Panc1 (cell line): ENCODE results near the gene ZACN. TPM values are rescaled to one million over a fixed set of nuclear protein-coding genes. Genes with fewer than 3 reads are reported as not detected.

ENCODE experiments used
- ATAC-seq: fragments of 200-7000 bp; cut with Tn5 transposase; 2 replicates; pipeline ENCODE4 v1.9.1; 2020; ENCODE audit warnings: mild to moderate bottlenecking, moderate library complexity
- Bru-seq: library from RNA; stranded (reverse); fragments of 400-500 nt; gene quantifications from one replicate; lab custom pipeline; 2021; lab: Mats Ljungman, UMichigan
- BruChase-seq, 2 experiments: library from RNA; stranded (reverse); fragments of 400-500 nt; gene quantifications; one replicate each; lab custom pipeline; 2021; lab: Mats Ljungman, UMichigan
- BruUV-seq: library from RNA; stranded (reverse); fragments of 400-500 nt; replicated peaks from 2 replicates; lab custom pipeline; 2021; lab: Mats Ljungman, UMichigan
- CTCF ChIA-PET: fragments of 300-600 bp; sonication (Branson Sonifier 250); formaldehyde crosslinking; loops from one replicate; lab custom pipeline; 2022; ENCODE audit warnings: antibody characterized with exemption; lab: Charles Lee
- POLR2A ChIA-PET: fragments of 300-600 bp; sonication (Branson Sonifier 250); formaldehyde crosslinking; loops from one replicate; lab custom pipeline; 2022; ENCODE audit warnings: antibody characterized with exemption; lab: Charles Lee
- DNase-seq: peaks from one replicate; pipeline ENCODE4 v3.0.0-alpha.2; 2010; ENCODE audit warnings: low read depth, low spot score
- H3K27ac ChIP-seq: 2 replicates; pipeline ENCODE4 v1.5.1; 2011; ENCODE audit warnings: mild to moderate bottlenecking, low read length, inconsistent platforms
- H3K27me3 ChIP-seq: fragments of 200-500 bp; sonication (Bioruptor generic); 2 replicates; pipeline ENCODE4 v1.6.0; 2014; ENCODE audit warnings: low read length, inconsistent platforms; ENCODE audit not compliant: control insufficient read depth, insufficient read depth
- H3K36me3 ChIP-seq: fragments of 200-500 bp; sonication (Bioruptor generic); 2 replicates; pipeline ENCODE4 v1.5.1; 2014; ENCODE audit warnings: inconsistent platforms, mild to moderate bottlenecking, low read length, moderate library complexity; ENCODE audit not compliant: control insufficient read depth, insufficient read depth
- H3K4me1 ChIP-seq: 2 replicates; pipeline ENCODE4 v1.5.1; 2011; ENCODE audit warnings: inconsistent platforms, mild to moderate bottlenecking, low read length, moderate library complexity; ENCODE audit not compliant: control insufficient read depth, insufficient read depth
- H3K4me3 ChIP-seq, 2 experiments: 2 replicates each; pipeline ENCODE4 v1.5.1; 2011 to 2012; ENCODE audit warnings: low read depth in 2 of 2, low read length in 2 of 2, mild to moderate bottlenecking in 2 of 2, inconsistent platforms in 1 of 2, moderate library complexity in 1 of 2
- H3K9me3 ChIP-seq: fragments of 200-500 bp; sonication (Bioruptor generic); 2 replicates; pipeline ENCODE4 v1.5.1; 2014; ENCODE audit warnings: low read depth, mild to moderate bottlenecking, inconsistent platforms, low read length, moderate library complexity; ENCODE audit not compliant: control insufficient read depth, insufficient read depth
- CTCF ChIP-seq: fragments of 450-650 bp; IDR thresholded peaks from 2 replicates; pipeline ENCODE4 v1.5.1; 2017; ENCODE audit warnings: mild to moderate bottlenecking
- POLR2AphosphoS5 ChIP-seq: IDR thresholded peaks from 2 replicates; pipeline ENCODE4 v1.6.1; 2012; ENCODE audit warnings: mild to moderate bottlenecking, low read depth, low read length, moderate library complexity
- REST ChIP-seq, 2 experiments: IDR thresholded peaks; 2 replicates each; pipeline ENCODE4 v1.6.1; 2011 to 2012; ENCODE audit warnings: low read depth in 2 of 2, control low read depth in 1 of 2, low read length in 1 of 2, mild to moderate bottlenecking in 1 of 2, moderate library complexity in 1 of 2; ENCODE audit not compliant: insufficient read depth in 1 of 2
- SIN3A ChIP-seq: IDR thresholded peaks from 2 replicates; pipeline ENCODE4 v1.6.1; 2012; ENCODE audit warnings: low read depth, mild to moderate bottlenecking, low read length, moderate library complexity, borderline replicate concordance; ENCODE audit not compliant: insufficient read depth
- TCF7L2 ChIP-seq: IDR thresholded peaks from 2 replicates; pipeline ENCODE4 v1.6.1; 2011; ENCODE audit warnings: mild to moderate bottlenecking, low read depth, low read length, inconsistent platforms
- in situ Hi-C: cut with HindIII; loops from 2 replicates; pipeline ENCODE4 v1.10.0; 2016; ENCODE audit warnings: low sequenced_read_pairs, low pct_unique_long_range_greater_than_20kb
- intact Hi-C: fragments of 100-400 bp; cut with micrococcal nuclease; formaldehyde crosslinking; loops from one replicate; pipeline ENCODE4 v1.10.0; 2022; ENCODE audit not compliant: unreplicated experiment
- long read RNA-seq: library from polyadenylated mRNA; unstranded; transcript quantifications from one replicate; pipeline ENCODE4 v2.0.0, GENCODE V29; 2021; ENCODE audit not compliant: unreplicated experiment
- polyA plus RNA-seq: library from polyadenylated mRNA; unstranded; fragments of >200 nt; gene quantifications from one replicate; pipeline ENCODE4 v1.2.1, GENCODE V29; 2012; ENCODE audit warnings: missing spikeins; ENCODE audit not compliant: insufficient read length
- total RNA-seq: library from RNA; stranded (reverse); gene quantifications from one replicate; pipeline ENCODE4 v1.2.1, GENCODE V29; 2021; ENCODE audit not compliant: unreplicated experiment

The ZACN gene
- total RNA-seq (not detected), Bru-seq, nascent RNA (not detected), BruChase-seq, experiment 1, labeled RNA remaining after a 2-hour chase (not detected), BruChase-seq, experiment 2, labeled RNA remaining after a 6-hour chase (not detected)
- polyA plus RNA-seq: 42.5 TPM
- long read RNA-seq: 0 reads

GRCh38 chr17:76078860-76079534 lies at the start of gene ZACN:
TSS of gene ZACN (plus strand) at chr17:76079182. CDS start at chr17:76079265, 83 bp downstream.
- no peak for TF ChIP-seq CTCF
- no peak for TF ChIP-seq REST (IDR thresholded peaks at IDR 0.05; ENCODE audit: insufficient read depth in 1 of 2, low read depth in 2 of 2, low read length in 1 of 2)
- no peak for TF ChIP-seq TCF7L2
- 0 out of 2 replicates have a peak, but pooled peaks have one; percentile 14 for TF ChIP-seq POLR2AphosphoS5
- TF ChIP-seq SIN3A: no peak
- intact Hi-C loops (no loop called here), in situ Hi-C loops (no loop called here)
- ChIA-PET CTCF (no interaction called here), POLR2A (no interaction called here)
- peaks cover 10% of the 10 kb centered on the region for H3K4me1 ChIP-seq
- no TSS peak for BruUV-seq
- no peaks in the 10 kb centered on the region for H3K27me3 ChIP-seq
- no peak for ATAC-seq
- H3K9me3 ChIP-seq: no peaks in the 10 kb centered on the region
- no peak for DNase-seq
- H3K4me3 ChIP-seq: no peak within 1 kb of the TSS
- H3K36me3 ChIP-seq: no peaks in the 10 kb centered on the region
- no peak within 1 kb of the TSS for H3K27ac ChIP-seq

- intact Hi-C loops: no loop called here
- Histone ChIP-seq H3K27me3 (no peaks in the 10 kb centered on the region), H3K27ac (no peak overlapping the region), H3K4me3 (no peak overlapping the region), H3K9me3 (no peaks in the 10 kb centered on the region), H3K36me3 (no peaks in the 10 kb centered on the region), H3K4me1 (peaks cover 27% of the 10 kb centered on the region)
- BruUV-seq: no TSS peak
- TF ChIP-seq CTCF: no peak
- no peak for TF ChIP-seq TCF7L2
- TF ChIP-seq SIN3A: no peak
- TF ChIP-seq POLR2AphosphoS5: no peak
- TF ChIP-seq REST (IDR thresholded peaks at IDR 0.05; ENCODE audit: insufficient read depth in 1 of 2, low read depth in 2 of 2, low read length in 1 of 2): no peak
- DNase-seq (no peak), ATAC-seq (no peak)
- in situ Hi-C loops: no loop called here
- ChIA-PET POLR2A (interaction anchor here (0.6 kb wide), 1 partner anchor 21 kb away, joined by 3 read pairs; no protein-coding TSS in a partner anchor), CTCF (interaction anchor here (0.7 kb wide), 1 partner anchor 1189 kb away, joined by 6 read pairs; no protein-coding TSS in a partner anchor)
These were observed 46.8 kb upstream of the ZACN start for GRCh38 chr17:76032073-76032779.
